Hair follicle dermal papilla cell (primary cell): Measurements from ENCODE around the gene SMIM13. TPM values are rescaled to one million over a fixed set of nuclear protein-coding genes. Genes with fewer than 3 reads are reported as not detected.

Source experiments
- small RNA-seq: library from RNA; depleted of rRNA; stranded (forward); fragments of <200 nt; gene quantifications from one replicate; pipeline ENCODE3, GENCODE V24; 2012
- total RNA-seq: library from RNA; depleted of rRNA; stranded (reverse); fragments of >200 nt; gene quantifications from 2 replicates; pipeline ENCODE4 v1.2.3, GENCODE V29; 2012

SMIM13 gene
- 8.0 and 8.6 TPM in 2 replicates for total RNA-seq

GRCh38 chr6:11093626-11094410 lies at the start of gene SMIM13:
Gene SMIM13, plus strand, starts transcription at chr6:11093834. Its CDS starts 480 bp downstream, at chr6:11094314.

GRCh38 chr6:11043961-11044711 lies 49.5 kb upstream of the SMIM13 start, which contains the start of gene ELOVL2:
Gene ELOVL2, minus strand, starts transcription at chr6:11044305. Its CDS starts 75 bp downstream, at chr6:11044230.

GRCh38 chr6:11110921-11111768 lies 17.5 kb downstream of the SMIM13 start, which contains the start of gene ERVFRD-1:
Gene ERVFRD-1, minus strand, starts transcription at chr6:11111725. Its CDS starts 6,415 bp downstream, at chr6:11105310.

Small RNA genes within 50 kb of the gene (small RNA-seq; reads per million reads assigned to genes)
- gene AL136139.1: not detected

Other genes starting within 250 kb of the SMIM13 start
- not detected in 2 replicates for gene GCM2, start 211.8 kb upstream of the SMIM13 start, total RNA-seq
- gene SYCP2L, start 206.8 kb upstream of the SMIM13 start, total RNA-seq: 0.16 TPM in 1 of 2 replicates, not detected in the other
- gene ELOVL2, start 49.5 kb upstream of the SMIM13 start, total RNA-seq: 0.65 and 0.85 TPM in 2 replicates
- not detected in 2 replicates for gene ERVFRD-1, start 17.9 kb downstream of the SMIM13 start, total RNA-seq
- gene NEDD9, start 138.8 kb downstream of the SMIM13 start, total RNA-seq: 72.7 and 81.8 TPM in 2 replicates